ENCODE measurements around the gene SUPT20HL2.
"Not testable (repeated sequence)": the region's sequence is repeated elsewhere in the genome, so short reads cannot be mapped to it uniquely, and the experiment has no call there.

The SUPT20HL2 gene

GRCh38 chrX:24317567-24317966 is 3.7 kb upstream of the SUPT20HL2 start:
- no peak overlapping the region for H3K4me2 ChIP-seq (ENCODE audit: low read length)
- H2BK5ac ChIP-seq (ENCODE audit: low read depth, low read length, poor library complexity) = no peak overlapping the region
- H3K23ac ChIP-seq (ENCODE audit: low read length) = no peak overlapping the region
- no peak overlapping the region for H3K27ac ChIP-seq (ENCODE audit: low read depth, low read length)
- no peak overlapping the region for H3K4me3 ChIP-seq (ENCODE audit: low read depth, low read length)
- no peak overlapping the region for H3K14ac ChIP-seq (ENCODE audit: low read length)
- H4K12ac ChIP-seq (ENCODE audit: low read depth, low read length) = no peak overlapping the region
- no peak overlapping the region for H3K4ac ChIP-seq (ENCODE audit: low read depth, low read length)
- no peak overlapping the region for H3K18ac ChIP-seq (ENCODE audit: low read length)
- H3K79me2 ChIP-seq (ENCODE audit: control insufficient read depth, insufficient read depth, low read length, poor library complexity) = no peaks in the 10 kb centered on the region
- H3K4me1 ChIP-seq (ENCODE audit: control insufficient read depth in 1 of 2, insufficient read depth in 2 of 2, low read length in 2 of 2) = no peaks in the 10 kb centered on the region
- H3K9me3 ChIP-seq (ENCODE audit: insufficient read depth, low read depth, low read length) = no peaks in the 10 kb centered on the region
- no peak overlapping the region for H2AFZ ChIP-seq (ENCODE audit: insufficient read depth, low read length, poor library complexity)
- H2BK120ac ChIP-seq (ENCODE audit: insufficient read depth, low read length, poor library complexity) = no peak overlapping the region
- no peaks in the 10 kb centered on the region for H3K79me1 ChIP-seq (ENCODE audit: low read length)
- no peaks in the 10 kb centered on the region for H3K27me3 ChIP-seq (ENCODE audit: insufficient read depth, low read length)
- no peak overlapping the region for H2BK12ac ChIP-seq (ENCODE audit: low read length)
- no CpG with 5 or more reads among the region's 1 CpG for WGBS (ENCODE audit: extremely low coverage, insufficient coverage, insufficient read length)
- H3K9ac ChIP-seq (ENCODE audit: low read length) = no peak overlapping the region
- no peak overlapping the region for H4K8ac ChIP-seq (ENCODE audit: low read depth, low read length)
- H2AK5ac ChIP-seq (ENCODE audit: low read length) = no peak overlapping the region
- no peaks in the 10 kb centered on the region for H3K36me3 ChIP-seq (ENCODE audit: control insufficient read depth in 1 of 2, insufficient read depth in 2 of 2, low read length in 2 of 2)
- H4K91ac ChIP-seq (ENCODE audit: low read depth, low read length) = no peak overlapping the region
- no peak for DNase-seq

GRCh38 chrX:24316111-24316510 is 2.2 kb upstream of the SUPT20HL2 start:
- H2BK12ac ChIP-seq (ENCODE audit: low read length) = no peak overlapping the region
- no peaks in the 10 kb centered on the region for H3K79me1 ChIP-seq (ENCODE audit: low read length)
- H4K12ac ChIP-seq (ENCODE audit: low read depth, low read length) = no peak overlapping the region
- H3K4me2 ChIP-seq (ENCODE audit: low read length) = no peak overlapping the region
- no peaks in the 10 kb centered on the region for H3K9me3 ChIP-seq (ENCODE audit: insufficient read depth, low read depth, low read length)
- no peaks in the 10 kb centered on the region for H3K79me2 ChIP-seq (ENCODE audit: control insufficient read depth, insufficient read depth, low read length, poor library complexity)
- no peak overlapping the region for H2AFZ ChIP-seq (ENCODE audit: insufficient read depth, low read length, poor library complexity)
- H3K9ac ChIP-seq (ENCODE audit: low read length) = no peak overlapping the region
- no peak overlapping the region for H3K4me3 ChIP-seq (ENCODE audit: low read depth, low read length)
- no peak overlapping the region for H3K4ac ChIP-seq (ENCODE audit: low read depth, low read length)
- no peak overlapping the region for H2BK120ac ChIP-seq (ENCODE audit: insufficient read depth, low read length, poor library complexity)
- H3K4me1 ChIP-seq (ENCODE audit: control insufficient read depth in 1 of 2, insufficient read depth in 2 of 2, low read length in 2 of 2) = no peaks in the 10 kb centered on the region
- WGBS (ENCODE audit: extremely low coverage, insufficient coverage, insufficient read length) = no CpG with 5 or more reads among the region's 1 CpG
- DNase-seq = no peak
- H4K8ac ChIP-seq (ENCODE audit: low read depth, low read length) = no peak overlapping the region
- H2AK5ac ChIP-seq (ENCODE audit: low read length) = no peak overlapping the region
- H3K14ac ChIP-seq (ENCODE audit: low read length) = no peak overlapping the region
- H3K23ac ChIP-seq (ENCODE audit: low read length) = no peak overlapping the region
- no peak overlapping the region for H3K27ac ChIP-seq (ENCODE audit: low read depth, low read length)
- no peak overlapping the region for H4K91ac ChIP-seq (ENCODE audit: low read depth, low read length)
- H3K27me3 ChIP-seq (ENCODE audit: insufficient read depth, low read length) = no peaks in the 10 kb centered on the region
- H2BK5ac ChIP-seq (ENCODE audit: low read depth, low read length, poor library complexity) = no peak overlapping the region
- H3K18ac ChIP-seq (ENCODE audit: low read length) = no peak overlapping the region
- H3K36me3 ChIP-seq (ENCODE audit: control insufficient read depth in 1 of 2, insufficient read depth in 2 of 2, low read length in 2 of 2) = no peaks in the 10 kb centered on the region

- H3K4me1 ChIP-seq (ENCODE audit: control insufficient read depth in 1 of 2, insufficient read depth in 2 of 2, low read length in 2 of 2); H4K8ac ChIP-seq (ENCODE audit: low read depth, low read length); H3K36me3 ChIP-seq (ENCODE audit: control insufficient read depth in 1 of 2, insufficient read depth in 2 of 2, low read length in 2 of 2); H2BK5ac ChIP-seq (ENCODE audit: low read depth, low read length, poor library complexity); H2AFZ ChIP-seq (ENCODE audit: insufficient read depth, low read length, poor library complexity); H4K91ac ChIP-seq (ENCODE audit: low read depth, low read length); H2BK120ac ChIP-seq (ENCODE audit: insufficient read depth, low read length, poor library complexity); H2BK12ac ChIP-seq (ENCODE audit: low read length); H3K27me3 ChIP-seq (ENCODE audit: insufficient read depth, low read length); H3K4me3 ChIP-seq (ENCODE audit: low read depth, low read length); H3K14ac ChIP-seq (ENCODE audit: low read length); H4K12ac ChIP-seq (ENCODE audit: low read depth, low read length); H3K79me2 ChIP-seq (ENCODE audit: control insufficient read depth, insufficient read depth, low read length, poor library complexity); H3K27ac ChIP-seq (ENCODE audit: low read depth, low read length); H3K4me2 ChIP-seq (ENCODE audit: low read length); H3K23ac ChIP-seq (ENCODE audit: low read length); H3K79me1 ChIP-seq (ENCODE audit: low read length); H2AK5ac ChIP-seq (ENCODE audit: low read length); H3K9ac ChIP-seq (ENCODE audit: low read length); H3K4ac ChIP-seq (ENCODE audit: low read depth, low read length); DNase-seq; H3K9me3 ChIP-seq (ENCODE audit: insufficient read depth, low read depth, low read length); H3K18ac ChIP-seq (ENCODE audit: low read length): not testable (repeated sequence)
- WGBS (ENCODE audit: extremely low coverage, insufficient coverage, insufficient read length) = no CpG with 5 or more reads among the region's 6 CpGs
These were observed 1.6 kb downstream of the SUPT20HL2 start for GRCh38 chrX:24312249-24312607.

GRCh38 chrX:24311507-24312248 is 2.2 kb downstream of the SUPT20HL2 start:
- H3K14ac ChIP-seq (ENCODE audit: low read length); H3K4me3 ChIP-seq (ENCODE audit: low read depth, low read length); H4K91ac ChIP-seq (ENCODE audit: low read depth, low read length); H3K9ac ChIP-seq (ENCODE audit: low read length); H4K8ac ChIP-seq (ENCODE audit: low read depth, low read length); H3K4me2 ChIP-seq (ENCODE audit: low read length); H3K36me3 ChIP-seq (ENCODE audit: control insufficient read depth in 1 of 2, insufficient read depth in 2 of 2, low read length in 2 of 2); H2BK120ac ChIP-seq (ENCODE audit: insufficient read depth, low read length, poor library complexity); H4K12ac ChIP-seq (ENCODE audit: low read depth, low read length); H3K23ac ChIP-seq (ENCODE audit: low read length); H2AFZ ChIP-seq (ENCODE audit: insufficient read depth, low read length, poor library complexity); H3K4me1 ChIP-seq (ENCODE audit: control insufficient read depth in 1 of 2, insufficient read depth in 2 of 2, low read length in 2 of 2); H3K18ac ChIP-seq (ENCODE audit: low read length); H3K79me2 ChIP-seq (ENCODE audit: control insufficient read depth, insufficient read depth, low read length, poor library complexity); H3K27ac ChIP-seq (ENCODE audit: low read depth, low read length); DNase-seq; H2AK5ac ChIP-seq (ENCODE audit: low read length); H3K4ac ChIP-seq (ENCODE audit: low read depth, low read length); H2BK5ac ChIP-seq (ENCODE audit: low read depth, low read length, poor library complexity); H2BK12ac ChIP-seq (ENCODE audit: low read length); H3K27me3 ChIP-seq (ENCODE audit: insufficient read depth, low read length); H3K9me3 ChIP-seq (ENCODE audit: insufficient read depth, low read depth, low read length); H3K79me1 ChIP-seq (ENCODE audit: low read length): not testable (repeated sequence)
- WGBS (ENCODE audit: extremely low coverage, insufficient coverage, insufficient read length) = no CpG with 5 or more reads among the region's 22 CpGs

Data from trophoblast cell (in vitro differentiated cells and primary cell).